SK-N-SH treated with all-trans-retinoic acid at 6 μM for 48 hours (cell line): ENCODE measurements around the gene HAPSTR1.

Experiments used
- ARNTL ChIP-seq: fragments of 450-650 bp; formaldehyde crosslinking; IDR thresholded peaks from 2 replicates; pipeline ENCODE4 v1.5.0; 2020; ENCODE audit warnings: low read depth, mild to moderate bottlenecking, moderate library complexity, borderline replicate concordance
- CSDC2 ChIP-seq: fragments of 250-450 bp; sonication (Bioruptor Pico); IDR thresholded peaks from 2 replicates; pipeline ENCODE4 v1.5.0; 2020; ENCODE audit warnings: mild to moderate bottlenecking, moderate library complexity
- ESRRG ChIP-seq: fragments of 250-450 bp; sonication (Bioruptor Pico); IDR thresholded peaks from 2 replicates; pipeline ENCODE4 v1.6.1; 2021; ENCODE audit warnings: mild to moderate bottlenecking
- GLIS3 ChIP-seq: fragments of 250-450 bp; sonication (Bioruptor Pico); IDR thresholded peaks from 2 replicates; pipeline ENCODE4 v1.5.0; 2020; ENCODE audit warnings: mild to moderate bottlenecking, moderate library complexity
- ISL1 ChIP-seq: fragments of 250-450 bp; sonication (Bioruptor Pico); IDR thresholded peaks from 2 replicates; pipeline ENCODE4 v2.1.2; 2022; ENCODE audit warnings: mild to moderate bottlenecking, moderate library complexity
- OSR1 ChIP-seq: fragments of 250-450 bp; sonication (Bioruptor Pico); IDR thresholded peaks from 2 replicates; pipeline ENCODE4 v1.8.0; 2022; ENCODE audit warnings: moderate library complexity, mild to moderate bottlenecking, inconsistent platforms
- RARB ChIP-seq: fragments of 250-450 bp; sonication (Bioruptor Pico); IDR thresholded peaks from 2 replicates; pipeline ENCODE4 v1.8.0; 2021; ENCODE audit warnings: mild to moderate bottlenecking, moderate library complexity
- TCF4 ChIP-seq: fragments of 250-450 bp; sonication (Bioruptor Pico); IDR thresholded peaks from 2 replicates; pipeline ENCODE4 v1.8.0; 2021; ENCODE audit warnings: mild to moderate bottlenecking, moderate library complexity, borderline replicate concordance
- TOX ChIP-seq: fragments of 250-450 bp; sonication (Bioruptor Pico); IDR thresholded peaks from 2 replicates; pipeline ENCODE4 v1.8.0; 2021; ENCODE audit warnings: mild to moderate bottlenecking, moderate library complexity, borderline replicate concordance
- ZFP30 ChIP-seq: fragments of 450-650 bp; formaldehyde crosslinking; IDR thresholded peaks from 2 replicates; pipeline ENCODE4 v1.5.0; 2022; ENCODE audit warnings: mild to moderate bottlenecking, moderate library complexity
- ZNF8 ChIP-seq: fragments of 450-650 bp; formaldehyde crosslinking; IDR thresholded peaks from 2 replicates; pipeline ENCODE4 v1.5.0; 2020; ENCODE audit warnings: mild to moderate bottlenecking, moderate library complexity
- TF ChIP-seq, protein P1 (sequence below): fragments of 250-450 bp; sonication (Bioruptor Pico); IDR thresholded peaks from 2 replicates; pipeline ENCODE4 v1.5.1; 2021; ENCODE audit warnings: mild to moderate bottlenecking, moderate library complexity
- TF ChIP-seq, protein P2 (sequence below): fragments of 250-450 bp; sonication (Bioruptor Pico); IDR thresholded peaks from 2 replicates; pipeline ENCODE4 v1.5.1; 2020; ENCODE audit warnings: low read depth, mild to moderate bottlenecking, moderate library complexity
- TF ChIP-seq, protein P3 (sequence below): fragments of 250-450 bp; sonication (Bioruptor Pico); IDR thresholded peaks from 2 replicates; pipeline ENCODE4 v1.8.0; 2020; ENCODE audit warnings: mild to moderate bottlenecking, moderate library complexity, borderline replicate concordance

DNA sequence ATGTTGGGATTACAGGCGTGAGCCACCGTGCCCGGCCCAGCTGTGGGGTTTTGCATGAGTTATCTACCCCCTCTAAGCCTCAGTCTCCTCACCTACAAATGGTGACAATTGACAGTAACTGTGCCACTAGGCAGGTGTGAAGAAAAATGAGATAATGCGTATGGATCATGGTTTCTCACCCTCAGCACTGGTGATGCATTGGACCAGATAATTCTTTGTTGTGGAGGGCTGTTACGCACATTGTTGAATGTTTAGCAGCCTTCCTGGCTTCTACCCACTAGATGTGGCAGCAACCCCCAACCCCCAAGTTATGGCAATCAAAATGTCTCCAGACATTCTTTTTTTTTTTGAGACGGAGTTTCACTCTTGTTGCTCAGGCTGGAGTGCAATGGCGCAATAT is 9.0 kb upstream of the HAPSTR1 start:
- TF ChIP-seq, protein P1, sequence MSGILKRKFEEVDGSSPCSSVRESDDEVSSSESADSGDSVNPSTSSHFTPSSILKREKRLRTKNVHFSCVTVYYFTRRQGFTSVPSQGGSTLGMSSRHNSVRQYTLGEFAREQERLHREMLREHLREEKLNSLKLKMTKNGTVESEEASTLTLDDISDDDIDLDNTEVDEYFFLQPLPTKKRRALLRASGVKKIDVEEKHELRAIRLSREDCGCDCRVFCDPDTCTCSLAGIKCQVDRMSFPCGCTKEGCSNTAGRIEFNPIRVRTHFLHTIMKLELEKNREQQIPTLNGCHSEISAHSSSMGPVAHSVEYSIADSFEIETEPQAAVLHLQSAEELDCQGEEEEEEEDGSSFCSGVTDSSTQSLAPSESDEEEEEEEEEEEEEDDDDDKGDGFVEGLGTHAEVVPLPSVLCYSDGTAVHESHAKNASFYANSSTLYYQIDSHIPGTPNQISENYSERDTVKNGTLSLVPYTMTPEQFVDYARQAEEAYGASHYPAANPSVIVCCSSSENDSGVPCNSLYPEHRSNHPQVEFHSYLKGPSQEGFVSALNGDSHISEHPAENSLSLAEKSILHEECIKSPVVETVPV (CRISPR knock-in tag) = no peak
- TF ChIP-seq, protein P2, sequence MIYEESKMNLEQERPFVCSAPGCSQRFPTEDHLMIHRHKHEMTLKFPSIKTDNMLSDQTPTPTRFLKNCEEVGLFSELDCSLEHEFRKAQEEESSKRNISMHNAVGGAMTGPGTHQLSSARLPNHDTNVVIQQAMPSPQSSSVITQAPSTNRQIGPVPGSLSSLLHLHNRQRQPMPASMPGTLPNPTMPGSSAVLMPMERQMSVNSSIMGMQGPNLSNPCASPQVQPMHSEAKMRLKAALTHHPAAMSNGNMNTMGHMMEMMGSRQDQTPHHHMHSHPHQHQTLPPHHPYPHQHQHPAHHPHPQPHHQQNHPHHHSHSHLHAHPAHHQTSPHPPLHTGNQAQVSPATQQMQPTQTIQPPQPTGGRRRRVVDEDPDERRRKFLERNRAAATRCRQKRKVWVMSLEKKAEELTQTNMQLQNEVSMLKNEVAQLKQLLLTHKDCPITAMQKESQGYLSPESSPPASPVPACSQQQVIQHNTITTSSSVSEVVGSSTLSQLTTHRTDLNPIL = no peak
- TF ChIP-seq TCF4 (CRISPR knock-in tag) (no peak), ESRRG (CRISPR knock-in tag) (no peak), TOX (CRISPR knock-in tag) (no peak), OSR1 (CRISPR knock-in tag) (no peak), GLIS3 (no peak), ZFP30 (no peak), CSDC2 (CRISPR knock-in tag) (no peak), RARB (CRISPR knock-in tag) (no peak), ARNTL (CRISPR knock-in tag) (no peak), ZNF8 (CRISPR knock-in tag) (no peak), ISL1 (CRISPR knock-in tag) (no peak)
- TF ChIP-seq, protein P3, sequence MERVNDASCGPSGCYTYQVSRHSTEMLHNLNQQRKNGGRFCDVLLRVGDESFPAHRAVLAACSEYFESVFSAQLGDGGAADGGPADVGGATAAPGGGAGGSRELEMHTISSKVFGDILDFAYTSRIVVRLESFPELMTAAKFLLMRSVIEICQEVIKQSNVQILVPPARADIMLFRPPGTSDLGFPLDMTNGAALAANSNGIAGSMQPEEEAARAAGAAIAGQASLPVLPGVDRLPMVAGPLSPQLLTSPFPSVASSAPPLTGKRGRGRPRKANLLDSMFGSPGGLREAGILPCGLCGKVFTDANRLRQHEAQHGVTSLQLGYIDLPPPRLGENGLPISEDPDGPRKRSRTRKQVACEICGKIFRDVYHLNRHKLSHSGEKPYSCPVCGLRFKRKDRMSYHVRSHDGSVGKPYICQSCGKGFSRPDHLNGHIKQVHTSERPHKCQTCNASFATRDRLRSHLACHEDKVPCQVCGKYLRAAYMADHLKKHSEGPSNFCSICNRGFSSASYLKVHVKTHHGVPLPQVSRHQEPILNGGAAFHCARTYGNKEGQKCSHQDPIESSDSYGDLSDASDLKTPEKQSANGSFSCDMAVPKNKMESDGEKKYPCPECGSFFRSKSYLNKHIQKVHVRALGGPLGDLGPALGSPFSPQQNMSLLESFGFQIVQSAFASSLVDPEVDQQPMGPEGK (CRISPR knock-in tag) = no peak
